ENCODE data around the gene TRABD. TPM values are rescaled to one million over a fixed set of nuclear protein-coding genes. Genes with fewer than 3 reads are reported as not detected.

Gene TRABD
- total RNA-seq, 4 donors from 2014 or later = 26.6 to 51.9 (median 31.5) TPM

GRCh38 chr22:50186761-50187523, 1.2 kb downstream of the TRABD start:
- Histone ChIP-seq H3K4me3 (replicated peaks in 1 of 3) (peak overlapping the region in 2 of 3 donors; percentile 33 to 81), H3K27me3 (no peaks in the 10 kb centered on the region), H3K4me1 (peaks cover 59 to 72% of the 10 kb centered on the region in 2 donors), H3K9me3 (no peaks in the 10 kb centered on the region), H3K27ac (peak overlapping the region in 2 of 3 donors; percentile 67 to 77), H3K36me3 (no peaks in the 10 kb centered on the region)
- TF ChIP-seq, protein P1, sequence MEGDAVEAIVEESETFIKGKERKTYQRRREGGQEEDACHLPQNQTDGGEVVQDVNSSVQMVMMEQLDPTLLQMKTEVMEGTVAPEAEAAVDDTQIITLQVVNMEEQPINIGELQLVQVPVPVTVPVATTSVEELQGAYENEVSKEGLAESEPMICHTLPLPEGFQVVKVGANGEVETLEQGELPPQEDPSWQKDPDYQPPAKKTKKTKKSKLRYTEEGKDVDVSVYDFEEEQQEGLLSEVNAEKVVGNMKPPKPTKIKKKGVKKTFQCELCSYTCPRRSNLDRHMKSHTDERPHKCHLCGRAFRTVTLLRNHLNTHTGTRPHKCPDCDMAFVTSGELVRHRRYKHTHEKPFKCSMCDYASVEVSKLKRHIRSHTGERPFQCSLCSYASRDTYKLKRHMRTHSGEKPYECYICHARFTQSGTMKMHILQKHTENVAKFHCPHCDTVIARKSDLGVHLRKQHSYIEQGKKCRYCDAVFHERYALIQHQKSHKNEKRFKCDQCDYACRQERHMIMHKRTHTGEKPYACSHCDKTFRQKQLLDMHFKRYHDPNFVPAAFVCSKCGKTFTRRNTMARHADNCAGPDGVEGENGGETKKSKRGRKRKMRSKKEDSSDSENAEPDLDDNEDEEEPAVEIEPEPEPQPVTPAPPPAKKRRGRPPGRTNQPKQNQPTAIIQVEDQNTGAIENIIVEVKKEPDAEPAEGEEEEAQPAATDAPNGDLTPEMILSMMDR (IDR thresholded peaks at IDR 0.05) = no peak
- no peak for TF ChIP-seq POLR2A (IDR thresholded peaks at IDR 0.05)
- intact Hi-C loops (cut with DNase I) = no loop called here
- 60 to 62% methylated on average over 8 to 15 of the region's 26 CpGs for WGBS, 2 donors
- no peak for DNase-seq

DNA sequence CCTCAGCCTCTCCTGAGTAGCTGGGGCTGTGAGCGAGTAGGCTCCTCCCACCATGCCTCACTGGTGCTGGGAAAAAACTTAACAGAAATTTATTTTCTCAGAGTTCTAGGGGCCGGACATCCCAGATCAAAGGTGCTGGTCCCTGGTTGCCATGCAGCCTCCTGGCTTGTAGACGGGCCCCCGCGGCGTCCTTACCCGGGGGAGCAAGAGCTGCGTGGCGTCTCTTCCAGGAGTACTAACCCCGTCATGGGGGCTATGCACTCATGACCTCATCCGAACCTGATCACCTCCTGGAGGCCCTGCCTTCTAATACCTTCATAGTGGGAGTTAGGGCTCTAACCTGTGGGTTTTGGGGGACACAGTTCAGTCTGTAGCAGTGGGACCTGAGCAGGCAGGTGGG, 2.6 kb downstream of the TRABD start:
- TF ChIP-seq, protein P1 (IDR thresholded peaks at IDR 0.05) = no peak
- no peak for TF ChIP-seq POLR2A (IDR thresholded peaks at IDR 0.05)
- H3K4me1 ChIP-seq = peaks cover 48 to 61% of the 10 kb centered on the region in 2 donors
- H3K36me3 ChIP-seq = no peaks in the 10 kb centered on the region
- intact Hi-C loops (cut with DNase I) = no loop called here
- DNase-seq = no peak
- no peaks in the 10 kb centered on the region for H3K27me3 ChIP-seq
- no peak overlapping the region for H3K27ac ChIP-seq
- no peak overlapping the region for H3K4me3 ChIP-seq (replicated peaks in 1 of 3)
- WGBS, 2 donors = 86 to 94% methylated on average over 1 to 11 of the region's 11 CpGs
- H3K9me3 ChIP-seq = no peaks in the 10 kb centered on the region

GRCh38 chr22:50189184-50189848, 3.6 kb downstream of the TRABD start:
- DNase-seq = no peak
- 84% methylated on average over 10 of the region's 20 CpGs; no CpG with 5 or more reads in 1 of the 2 donors for WGBS, 2 donors
- Histone ChIP-seq H3K27me3 (no peaks in the 10 kb centered on the region), H3K9me3 (no peaks in the 10 kb centered on the region), H3K4me1 (peaks cover 41 to 52% of the 10 kb centered on the region in 2 donors), H3K27ac (peak overlapping the region; percentile 80 to 91 (median 83)), H3K36me3 (peaks cover 2 to 4% of the 10 kb centered on the region in 2 donors), H3K4me3 (replicated peaks in 1 of 3) (no peak overlapping the region)
- intact Hi-C loops (cut with DNase I) = no loop called here
- no peak for TF ChIP-seq POLR2A (IDR thresholded peaks at IDR 0.05)
- TF ChIP-seq, protein P1 (IDR thresholded peaks at IDR 0.05) = no peak

DNA sequence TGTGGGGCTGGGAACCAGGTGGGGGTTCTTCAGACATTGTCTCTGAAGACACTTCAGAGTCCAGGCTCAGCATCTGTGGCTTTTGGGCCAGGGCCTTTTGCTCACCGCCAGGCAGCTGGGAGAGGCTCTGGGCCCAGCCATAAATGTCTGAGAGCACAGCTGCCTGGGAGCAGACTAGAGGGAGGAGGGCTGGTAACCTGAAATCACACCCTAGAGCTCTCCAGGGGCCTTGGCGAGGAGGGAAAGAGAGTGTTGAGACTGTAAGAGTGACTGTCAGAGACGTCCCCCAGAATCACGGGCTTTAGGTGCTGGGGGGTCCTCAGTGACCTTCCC, 4.1 kb downstream of the TRABD start:
- Histone ChIP-seq H3K9me3 (no peaks in the 10 kb centered on the region), H3K4me1 (peaks cover 37 to 47% of the 10 kb centered on the region in 2 donors), H3K36me3 (peaks cover 7 to 9% of the 10 kb centered on the region in 2 donors), H3K27ac (peak overlapping the region; percentile 80 to 91 (median 83)), H3K27me3 (no peaks in the 10 kb centered on the region), H3K4me3 (replicated peaks in 1 of 3) (peak overlapping the region in 1 of 3 donors; percentile 23)
- TF ChIP-seq POLR2A (IDR thresholded peaks at IDR 0.05) = no peak
- TF ChIP-seq, protein P1 (IDR thresholded peaks at IDR 0.05) = no peak
- DNase-seq = no peak
- intact Hi-C loops (cut with DNase I) = no loop called here
- WGBS, 2 donors = 11 to 22% methylated on average over 3 of the region's 4 CpGs

Data from thyroid gland (tissue), 4 donors.